BE2C (cell line): ENCODE results near the gene IL23R.

Experiments used
- DNase-seq: peaks from one replicate; pipeline ENCODE4 v3.0.0-alpha.2; 2020
- H3K27me3 ChIP-seq: fragments of 250-450 bp; sonication (Bioruptor Pico); 2 replicates; pipeline ENCODE4 v1.5.1; 2020; ENCODE audit warnings: mild to moderate bottlenecking
- H3K36me3 ChIP-seq: fragments of 250-450 bp; sonication (Bioruptor Pico); 2 replicates; pipeline ENCODE4 v1.5.1; 2020; ENCODE audit warnings: mild to moderate bottlenecking
- H3K4me1 ChIP-seq: fragments of 250-450 bp; sonication (Bioruptor Pico); 2 replicates; pipeline ENCODE4 v1.5.1; 2020
- H3K4me3 ChIP-seq: 2 replicates; pipeline ENCODE4 v1.5.1; 2011; ENCODE audit warnings: low read depth, low read length
- H3K9me3 ChIP-seq: fragments of 250-450 bp; sonication (Bioruptor Pico); 2 replicates; pipeline ENCODE4 v1.5.1; 2020
- TF ChIP-seq, protein P1 (sequence below): IDR thresholded peaks from 2 replicates; pipeline ENCODE4 v1.5.1; 2012; ENCODE audit warnings: mild to moderate bottlenecking, low read depth, low read length

IL23R gene

GRCh38 chr1:67307251-67308060, 141.2 kb downstream of the IL23R start, which contains the start of gene IL12RB2:
IL12RB2 (plus strand) TSS chr1:67307873; CDS start chr1:67320369, 12,496 bp downstream.
- Histone ChIP-seq H3K4me1 (no peaks in the 10 kb centered on the region), H3K36me3 (no peaks in the 10 kb centered on the region), H3K27me3 (peaks cover 11% of the 10 kb centered on the region), H3K9me3 (no peaks in the 10 kb centered on the region), H3K4me3 (no peak within 1 kb of the TSS)
- DNase-seq, result no peak
- TF ChIP-seq, protein P1, sequence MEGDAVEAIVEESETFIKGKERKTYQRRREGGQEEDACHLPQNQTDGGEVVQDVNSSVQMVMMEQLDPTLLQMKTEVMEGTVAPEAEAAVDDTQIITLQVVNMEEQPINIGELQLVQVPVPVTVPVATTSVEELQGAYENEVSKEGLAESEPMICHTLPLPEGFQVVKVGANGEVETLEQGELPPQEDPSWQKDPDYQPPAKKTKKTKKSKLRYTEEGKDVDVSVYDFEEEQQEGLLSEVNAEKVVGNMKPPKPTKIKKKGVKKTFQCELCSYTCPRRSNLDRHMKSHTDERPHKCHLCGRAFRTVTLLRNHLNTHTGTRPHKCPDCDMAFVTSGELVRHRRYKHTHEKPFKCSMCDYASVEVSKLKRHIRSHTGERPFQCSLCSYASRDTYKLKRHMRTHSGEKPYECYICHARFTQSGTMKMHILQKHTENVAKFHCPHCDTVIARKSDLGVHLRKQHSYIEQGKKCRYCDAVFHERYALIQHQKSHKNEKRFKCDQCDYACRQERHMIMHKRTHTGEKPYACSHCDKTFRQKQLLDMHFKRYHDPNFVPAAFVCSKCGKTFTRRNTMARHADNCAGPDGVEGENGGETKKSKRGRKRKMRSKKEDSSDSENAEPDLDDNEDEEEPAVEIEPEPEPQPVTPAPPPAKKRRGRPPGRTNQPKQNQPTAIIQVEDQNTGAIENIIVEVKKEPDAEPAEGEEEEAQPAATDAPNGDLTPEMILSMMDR, result no peak

DNA sequence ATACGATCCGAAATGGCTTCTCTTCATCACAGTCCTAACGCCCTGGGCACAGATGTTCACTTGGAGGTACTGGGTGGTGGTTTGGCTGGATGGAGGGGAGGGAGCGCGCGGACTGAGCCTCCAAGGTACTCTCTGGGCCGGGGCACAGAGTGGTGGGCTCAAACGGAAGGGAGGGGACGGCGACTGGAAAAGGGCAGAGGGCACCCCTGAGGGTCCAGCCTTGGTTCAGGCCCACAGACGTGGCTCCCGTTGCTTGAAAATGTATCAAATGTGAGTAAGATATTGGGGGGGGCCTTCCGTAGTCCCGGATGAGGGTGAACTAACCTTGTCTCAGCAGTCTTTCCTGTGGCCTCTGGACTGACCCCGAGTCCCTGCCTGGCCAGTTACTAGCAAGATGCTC, 141.9 kb downstream of the IL23R start:
- H3K4me3 ChIP-seq, result no peak overlapping the region
- H3K36me3 ChIP-seq, result no peaks in the 10 kb centered on the region
- H3K4me1 ChIP-seq, result no peaks in the 10 kb centered on the region
- TF ChIP-seq, protein P1, result no peak
- no peak for DNase-seq
- peaks cover 11% of the 10 kb centered on the region for H3K27me3 ChIP-seq
- no peaks in the 10 kb centered on the region for H3K9me3 ChIP-seq
